NT2/D1 (cell line): ENCODE measurements around the gene LDLRAD3.

Experiments
- DNase-seq: peaks from one replicate; pipeline ENCODE4 v3.0.0-alpha.2; 2011; ENCODE audit warnings: low read depth, low spot score
- H3K27me3 ChIP-seq: 2 replicates; pipeline ENCODE4 v1.6.0; 2011; ENCODE audit warnings: mild to moderate bottlenecking; ENCODE audit not compliant: insufficient read length, insufficient read depth
- H3K36me3 ChIP-seq: 2 replicates; pipeline ENCODE4 v1.6.1; 2011; ENCODE audit warnings: mild to moderate bottlenecking, low read length, mixed read lengths; ENCODE audit not compliant: insufficient read depth, insufficient read length
- H3K4me1 ChIP-seq: 2 replicates; pipeline ENCODE4 v1.5.1; 2011; ENCODE audit not compliant: insufficient read depth, insufficient read length
- H3K4me3 ChIP-seq: 2 replicates; pipeline ENCODE4 v1.5.1; 2011; ENCODE audit warnings: low read depth; ENCODE audit not compliant: insufficient read length
- H3K9ac ChIP-seq: 2 replicates; pipeline ENCODE4 v1.6.0; 2011; ENCODE audit warnings: low read depth; ENCODE audit not compliant: insufficient read length
- H3K9me3 ChIP-seq: 2 replicates; pipeline ENCODE4 v1.5.1; 2011; ENCODE audit warnings: mild to moderate bottlenecking, low read length; ENCODE audit not compliant: insufficient read depth
- SUZ12 ChIP-seq: IDR thresholded peaks from 2 replicates; pipeline ENCODE4 v1.6.1; 2011; ENCODE audit not compliant: insufficient read length, insufficient read depth; ENCODE audit errors: extremely low read depth
- YY1 ChIP-seq: IDR thresholded peaks from 2 replicates; pipeline ENCODE4 v1.6.1; 2011; ENCODE audit not compliant: insufficient read length, insufficient read depth
- ZNF274 ChIP-seq: IDR thresholded peaks from 2 replicates; pipeline ENCODE4 v1.6.1; 2011; ENCODE audit warnings: mild to moderate bottlenecking, low read depth, low read length

Gene LDLRAD3

GRCh38 chr11:36013950-36014897 lies 70.4 kb downstream of the LDLRAD3 start:
- Histone ChIP-seq H3K4me1 (no peaks in the 10 kb centered on the region), H3K9me3 (no peaks in the 10 kb centered on the region)
- no peak for DNase-seq

DNA sequence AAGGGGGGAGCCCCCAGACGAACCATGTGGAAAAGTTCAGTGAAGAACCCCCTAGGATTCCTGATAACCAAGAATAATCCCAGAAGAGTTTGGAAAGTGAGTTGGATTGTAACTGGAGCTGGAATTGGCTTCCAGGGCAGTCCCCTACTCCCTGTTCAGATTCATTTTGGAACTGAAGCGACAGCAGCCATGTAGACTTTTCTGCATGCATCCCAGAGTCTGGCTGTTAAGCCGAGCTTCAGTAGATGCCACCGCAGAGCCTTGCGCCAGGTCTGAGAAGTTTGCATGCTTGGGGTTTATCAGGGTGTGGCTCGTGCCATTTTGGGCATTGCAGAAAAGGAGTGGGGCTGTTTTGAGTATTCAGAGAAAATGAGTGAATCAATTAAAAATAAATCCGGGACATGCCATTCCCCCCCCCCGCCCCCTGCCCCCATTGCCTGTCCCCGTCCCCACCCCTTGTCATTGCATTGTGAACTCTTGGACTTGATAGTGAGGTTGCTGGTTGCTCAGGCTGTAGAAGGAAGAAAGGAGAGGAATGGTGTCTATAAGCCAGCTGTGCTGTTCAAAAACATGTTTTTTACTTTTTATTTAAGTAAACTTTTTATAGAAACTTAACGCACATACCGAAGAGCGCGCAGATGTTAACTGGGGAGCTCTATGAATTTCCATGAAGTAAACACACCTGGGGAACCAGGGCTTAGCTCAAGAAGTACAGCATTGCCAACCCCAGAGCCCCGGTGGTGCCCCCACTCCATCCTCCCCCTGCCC lies 71.2 kb downstream of the LDLRAD3 start:
- Histone ChIP-seq H3K9ac (no peak overlapping the region), H3K27me3 (no peaks in the 10 kb centered on the region), H3K4me3 (no peak overlapping the region), H3K9me3 (no peaks in the 10 kb centered on the region), H3K4me1 (peaks cover 2% of the 10 kb centered on the region), H3K36me3 (no peaks in the 10 kb centered on the region)
- no peak for TF ChIP-seq ZNF274
- no peak for DNase-seq

More at GRCh38 chr11:36013950-36014897, 70.4 kb downstream of the LDLRAD3 start:
- no peak overlapping the region for H3K4me3 ChIP-seq
- no peaks in the 10 kb centered on the region for H3K27me3 ChIP-seq
- no peaks in the 10 kb centered on the region for H3K36me3 ChIP-seq
- TF ChIP-seq SUZ12, result no peak
- TF ChIP-seq YY1, result no peak
- no peak for TF ChIP-seq ZNF274
- no peak overlapping the region for H3K9ac ChIP-seq

DNA sequence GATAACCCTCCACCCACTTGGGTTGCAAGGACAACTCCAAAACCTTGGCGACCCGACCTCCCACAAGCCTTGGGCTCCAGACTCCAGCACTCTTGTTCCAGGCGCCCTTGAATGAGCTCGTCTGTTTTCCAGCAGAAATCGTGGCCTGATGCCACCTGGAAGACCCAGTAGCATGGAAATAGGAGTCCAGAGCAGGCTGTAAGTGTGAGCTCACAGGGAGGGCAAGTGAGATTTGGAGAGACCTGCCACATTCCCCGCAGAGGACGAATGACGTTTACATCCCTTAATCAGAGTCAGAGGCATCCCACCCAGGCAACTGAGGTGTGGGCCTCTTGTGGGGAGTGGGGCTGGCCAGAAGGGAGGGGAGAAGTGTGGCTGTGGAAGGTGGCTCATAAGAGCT lies 71.9 kb downstream of the LDLRAD3 start:
- no peak for TF ChIP-seq YY1
- TF ChIP-seq ZNF274, result no peak
- TF ChIP-seq SUZ12, result no peak
- no peak overlapping the region for H3K4me3 ChIP-seq
- H3K9me3 ChIP-seq, result no peaks in the 10 kb centered on the region
- H3K27me3 ChIP-seq, result no peaks in the 10 kb centered on the region
- H3K4me1 ChIP-seq, result peaks cover 2% of the 10 kb centered on the region
- H3K36me3 ChIP-seq, result no peaks in the 10 kb centered on the region
- no peak for DNase-seq
- no peak overlapping the region for H3K9ac ChIP-seq

DNA sequence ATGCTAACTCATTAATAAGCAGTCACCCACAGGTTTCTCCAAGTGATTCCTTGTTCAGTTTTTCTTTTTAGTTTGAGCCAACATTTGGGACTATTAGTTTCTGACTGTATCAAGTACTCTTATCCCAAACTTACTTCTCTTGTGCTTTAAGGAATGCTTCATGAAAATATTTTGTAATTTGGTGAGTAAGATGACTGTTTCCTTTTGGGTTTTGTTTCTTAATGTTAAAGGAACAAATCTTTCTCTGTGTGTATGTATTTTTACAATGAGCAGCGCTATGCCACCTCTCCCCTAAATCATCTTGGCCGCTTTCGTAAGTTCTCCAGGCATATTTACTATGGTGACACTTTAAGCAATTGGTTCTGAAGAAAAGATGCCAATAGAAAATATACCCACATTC lies 72.4 kb downstream of the LDLRAD3 start:
- no peak overlapping the region for H3K9ac ChIP-seq
- H3K36me3 ChIP-seq, result no peaks in the 10 kb centered on the region
- no peak for TF ChIP-seq SUZ12
- no peak for TF ChIP-seq YY1
- no peak for TF ChIP-seq ZNF274
- H3K9me3 ChIP-seq, result no peaks in the 10 kb centered on the region
- H3K4me1 ChIP-seq, result peaks cover 2% of the 10 kb centered on the region
- H3K27me3 ChIP-seq, result no peaks in the 10 kb centered on the region
- DNase-seq, result no peak
- no peak overlapping the region for H3K4me3 ChIP-seq

- Histone ChIP-seq H3K9ac (no peak overlapping the region), H3K27me3 (no peaks in the 10 kb centered on the region), H3K9me3 (no peaks in the 10 kb centered on the region), H3K4me3 (no peak overlapping the region), H3K4me1 (peaks cover 2% of the 10 kb centered on the region), H3K36me3 (no peaks in the 10 kb centered on the region)
- TF ChIP-seq ZNF274 (no peak), SUZ12 (no peak), YY1 (no peak)
- DNase-seq, result no peak
Measured at GRCh38 chr11:36016709-36017108, 72.8 kb downstream of the LDLRAD3 start.

DNA sequence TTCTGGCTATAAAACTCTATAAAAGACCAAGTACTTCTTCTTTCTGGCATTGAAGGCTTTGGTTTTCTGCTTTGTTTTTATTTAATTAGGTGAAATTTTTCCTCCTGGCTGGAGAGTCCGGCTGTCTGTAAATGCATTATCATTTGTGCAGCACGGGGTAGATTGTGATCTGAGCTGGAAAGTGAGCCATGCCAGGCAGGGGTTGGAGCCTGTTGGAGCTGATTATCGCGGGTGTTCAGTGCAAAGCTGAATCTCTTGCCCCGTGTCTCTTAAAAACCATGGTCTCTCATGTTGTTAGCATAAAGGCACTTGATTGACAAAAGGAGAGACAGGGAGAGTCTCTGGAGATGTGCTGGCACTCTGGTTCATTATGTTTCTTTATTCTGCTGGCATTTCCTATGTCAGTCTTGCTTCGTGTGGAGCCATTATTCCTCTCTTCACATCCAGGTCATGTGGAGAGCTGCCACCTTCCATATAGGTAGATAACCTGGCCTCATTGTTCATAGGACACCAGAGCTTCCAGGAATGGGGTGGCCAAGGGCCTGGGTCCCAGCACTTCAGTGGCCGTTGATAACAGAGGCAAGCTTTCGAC lies 75.2 kb downstream of the LDLRAD3 start:
- Histone ChIP-seq H3K9ac (no peak overlapping the region), H3K36me3 (no peaks in the 10 kb centered on the region), H3K4me3 (no peak overlapping the region), H3K9me3 (no peaks in the 10 kb centered on the region), H3K27me3 (no peaks in the 10 kb centered on the region), H3K4me1 (peaks cover 2% of the 10 kb centered on the region)
- no peak for DNase-seq
- no peak for TF ChIP-seq YY1

- no peak overlapping the region for H3K9ac ChIP-seq
- DNase-seq, result no peak
- peaks cover 4% of the 10 kb centered on the region for H3K4me1 ChIP-seq
- H3K4me3 ChIP-seq, result no peak overlapping the region
- H3K9me3 ChIP-seq, result no peaks in the 10 kb centered on the region
- no peaks in the 10 kb centered on the region for H3K27me3 ChIP-seq
- TF ChIP-seq SUZ12, result no peak
- TF ChIP-seq YY1, result no peak
- TF ChIP-seq ZNF274, result no peak
- no peaks in the 10 kb centered on the region for H3K36me3 ChIP-seq
Measured at GRCh38 chr11:36019722-36020121, 75.9 kb downstream of the LDLRAD3 start.
